ENCODE data around the gene PRSS38. TPM values are rescaled to one million over a fixed set of nuclear protein-coding genes. Genes with fewer than 3 reads are reported as not detected.

PRSS38 gene
- total RNA-seq, 1 donor from 2014 or later, result not detected

- intact Hi-C loops (cut with micrococcal nuclease), result no loop called here
These were observed 37.0 kb upstream of the PRSS38 start for GRCh38 chr1:227778401-227778947.

- intact Hi-C loops (cut with micrococcal nuclease), result no loop called here
These were observed 36.4 kb upstream of the PRSS38 start for GRCh38 chr1:227779021-227779441.

- intact Hi-C loops (cut with micrococcal nuclease), result no loop called here
These were observed 35.8 kb upstream of the PRSS38 start for GRCh38 chr1:227779685-227780084.

GRCh38 chr1:227780101-227781044 lies 35.1 kb upstream of the PRSS38 start:
- intact Hi-C loops (cut with micrococcal nuclease), result no loop called here

GRCh38 chr1:227781314-227781930 lies 34.1 kb upstream of the PRSS38 start:
- intact Hi-C loops (cut with micrococcal nuclease), result no loop called here

GRCh38 chr1:227782226-227782625 lies 33.2 kb upstream of the PRSS38 start:
- intact Hi-C loops (cut with micrococcal nuclease), result no loop called here

- intact Hi-C loops (cut with micrococcal nuclease), result loop anchor here (5.0 kb wide), 3 partner anchors 102 to 1723 kb away; partner anchors contain the start of genes H3-3A and PARP1
These were observed 30.2 kb upstream of the PRSS38 start for GRCh38 chr1:227785094-227785804.

- intact Hi-C loops (cut with micrococcal nuclease), result loop anchor here (5.0 kb wide), 3 partner anchors 101 to 1724 kb away; partner anchors contain the start of genes H3-3A and PARP1
These were observed 29.4 kb upstream of the PRSS38 start for GRCh38 chr1:227785805-227786671.

- intact Hi-C loops (cut with micrococcal nuclease), result loop anchor here (5.0 kb wide), 3 partner anchors 100 to 1725 kb away; partner anchors contain the start of genes H3-3A and PARP1
These were observed 28.6 kb upstream of the PRSS38 start for GRCh38 chr1:227786673-227787512.

- intact Hi-C loops (cut with micrococcal nuclease), result loop anchor here (1.0 to 5.0 kb wide), 21 partner anchors 13 to 1725 kb away; partner anchors contain the start of genes ARF1, C1orf35, CCSAP and COQ8A
These were observed 27.8 kb upstream of the PRSS38 start for GRCh38 chr1:227787513-227788270.

- intact Hi-C loops (cut with micrococcal nuclease), result loop anchor here (1.0 to 5.0 kb wide), 21 partner anchors 14 to 1726 kb away; partner anchors contain the start of genes ARF1, C1orf35, CCSAP and COQ8A
These were observed 27.0 kb upstream of the PRSS38 start for GRCh38 chr1:227788271-227789083.

- intact Hi-C loops (cut with micrococcal nuclease), result loop anchor here (2.0 to 5.0 kb wide), 4 partner anchors 98 to 1727 kb away; partner anchors contain the start of genes CCSAP, H3-3A and PARP1
These were observed 26.1 kb upstream of the PRSS38 start for GRCh38 chr1:227789084-227790033.

- intact Hi-C loops (cut with micrococcal nuclease), result no loop called here
These were observed 25.5 kb upstream of the PRSS38 start for GRCh38 chr1:227790034-227790400.

- intact Hi-C loops (cut with micrococcal nuclease), result no loop called here
These were observed 24.6 kb upstream of the PRSS38 start for GRCh38 chr1:227790868-227791267.

- intact Hi-C loops (cut with micrococcal nuclease), result no loop called here
These were observed 23.9 kb upstream of the PRSS38 start for GRCh38 chr1:227791425-227792143.

Data from T-helper 1 cell treated with Interleukin-12 subunit alpha and Interleukin-12 subunit beta and Interleukin-4 antibody, amounts not matched to agents 30 ng/mL and 1 ng/mL, for 36 hours (primary cell).